HepG2 (cell line): ENCODE data around the gene FHIT. TPM values are rescaled to one million over a fixed set of nuclear protein-coding genes. Genes with fewer than 3 reads are reported as not detected.
A peak's percentile ranks its signal among the peaks of the same experiment; 100 is the strongest.

Source experiments
- ATAC-seq: fragments of 200-7000 bp; cut with Tn5 transposase; 3 replicates; pipeline ENCODE4 v1.9.1; 2020; ENCODE audit warnings: mild to moderate bottlenecking, moderate library complexity
- BruUV-seq: library from RNA; stranded (reverse); fragments of 400-500 nt; replicated peaks from 2 replicates; lab custom pipeline; 2021; lab: Mats Ljungman, UMichigan
- CTCF ChIA-PET: fragments of 300-600 bp; formaldehyde crosslinking; extraction: SDS; loops from one replicate; lab custom pipeline; 2021; ENCODE audit warnings: low total read pairs, inconsistent platforms, low intra/inter-chr PET ratio; lab: Yijun Ruan, JAX
- POLR2A ChIA-PET: fragments of 350-600 bp; sonication (Branson Sonifier 250); formaldehyde crosslinking; loops from one replicate; lab custom pipeline; 2020; ENCODE audit warnings: antibody characterized with exemption, inconsistent platforms; lab: Yijun Ruan, JAX
- DNase-seq: peaks from one replicate; pipeline ENCODE4 v3.0.0-alpha.2; 2015; ENCODE audit warnings: low spot score
- FAIRE-seq: peaks from 3 replicates; lab custom pipeline; 2011; peaks lifted over from hg19 to GRCh38; lab: Jason Lieb, UNC
- H2AFZ ChIP-seq: one replicate; pipeline ENCODE4 v1.6.1; 2011; ENCODE audit warnings: low read length, inconsistent platforms
- H3K27ac ChIP-seq: fragments of 300-600 bp; 3 replicates; pipeline ENCODE4 v1.8.0; 2011; ENCODE audit warnings: mixed run types, mild to moderate bottlenecking, mixed read lengths, low read length, inconsistent platforms; ENCODE audit not compliant: insufficient read depth; ENCODE audit errors: extremely low read length
- H3K27me3 ChIP-seq, 2 experiments: fragments of 200-600 bp in 1 of 2; 2 replicates in 1 of 2; 3 replicates in 1 of 2; pipeline versions ENCODE4 v1.6.0 to v1.8.0; 2011; ENCODE audit warnings: low read length in 2 of 2, mild to moderate bottlenecking in 2 of 2, moderate library complexity in 2 of 2, inconsistent platforms in 1 of 2; ENCODE audit not compliant: insufficient read depth in 2 of 2, control insufficient read depth in 1 of 2
- H3K36me3 ChIP-seq, 2 experiments: fragments of 200-600 bp in 1 of 2; replicated peaks in 1 of 2; 2 replicates in 1 of 2; 3 replicates in 1 of 2; pipeline versions ENCODE4 v1.5.1 to v1.8.0; 2011; ENCODE audit warnings: low read length in 2 of 2, inconsistent platforms in 1 of 2; ENCODE audit not compliant: insufficient read depth in 2 of 2, control insufficient read depth in 1 of 2
- H3K4me1 ChIP-seq: 2 replicates; pipeline ENCODE4 v1.5.1; 2012; ENCODE audit warnings: low read length, inconsistent platforms; ENCODE audit not compliant: insufficient read depth
- H3K4me2 ChIP-seq: 2 replicates; pipeline ENCODE4 v1.6.0; 2011; ENCODE audit warnings: low read depth, low read length, inconsistent platforms
- H3K4me3 ChIP-seq, 3 experiments: fragments of 200-600 bp in 1 of 3; sonication (generic), shearing (Covaris generic) in 1 of 3; replicated peaks in 1 of 3; 2 replicates each; pipeline ENCODE4 v1.5.1; 2011 to 2016; ENCODE audit warnings: low read length in 3 of 3, inconsistent platforms in 2 of 3, low read depth in 2 of 3, mild to moderate bottlenecking in 2 of 3, control low read depth in 1 of 3, mixed read lengths in 1 of 3; ENCODE audit not compliant: insufficient read depth in 1 of 3
- H3K79me2 ChIP-seq: one replicate; pipeline ENCODE4 v1.6.1; 2011; ENCODE audit warnings: low read length, inconsistent platforms; ENCODE audit not compliant: insufficient read depth
- H3K9ac ChIP-seq: 2 replicates; pipeline ENCODE4 v1.6.0; 2011; ENCODE audit warnings: mild to moderate bottlenecking, low read depth, low read length, inconsistent platforms; ENCODE audit not compliant: insufficient read depth
- H3K9me3 ChIP-seq: 2 replicates; pipeline ENCODE4 v1.5.1; 2012; ENCODE audit warnings: mild to moderate bottlenecking, low read length
- H4K20me1 ChIP-seq: 2 replicates; pipeline ENCODE4 v1.6.0; 2011; ENCODE audit warnings: inconsistent platforms, mild to moderate bottlenecking, low read length, moderate library complexity; ENCODE audit not compliant: insufficient read depth
- CENPBD1 ChIP-seq: sonication (generic); formaldehyde crosslinking; IDR thresholded peaks from 2 replicates; pipeline ENCODE4 v1.8.0; 2022; ENCODE audit warnings: missing genetic modification reagents, low read depth, mild to moderate bottlenecking, borderline replicate concordance
- LCORL ChIP-seq, 2 experiments: fragments of 450-650 bp in 1 of 2; sonication (generic) in 1 of 2; formaldehyde crosslinking in 1 of 2; IDR thresholded peaks; 2 replicates each; pipeline versions ENCODE4 v1.5.0 to v1.6.1; 2017 to 2020; ENCODE audit warnings: antibody characterized with exemption in 1 of 2, missing genetic modification reagents in 1 of 2
- STAT6 ChIP-seq: sonication (generic); formaldehyde crosslinking; IDR thresholded peaks from 2 replicates; pipeline ENCODE4 v1.4.0; 2020; ENCODE audit warnings: missing genetic modification reagents, mild to moderate bottlenecking, borderline replicate concordance
- WGBS: methylation state at CpG from one replicate; pipeline ENCODE4 v1.1.6; 2017; ENCODE audit warnings: low lambda C conversion rate; 5-methylcytosine and 5-hydroxymethylcytosine counted together
- in situ Hi-C: cut with HindIII; loops from 2 replicates; pipeline ENCODE4 v1.10.0; 2017; ENCODE audit warnings: low pct_unique_long_range_greater_than_20kb; ENCODE audit not compliant: extremely low pct_ligation_motif_present
- intact Hi-C: fragments of 100-400 bp; cut with micrococcal nuclease; formaldehyde crosslinking; loops from one replicate; pipeline ENCODE4 v1.10.0; 2022; ENCODE audit not compliant: unreplicated experiment
- polyA plus RNA-seq, 8 experiments: library from polyadenylated mRNA; depleted of rRNA in 3 of 8; stranded (reverse) in 7 of 8; unstranded in 1 of 8; fragments of >200 nt; fragmentation: Illumina TruSeq in 4 of 8; extraction: Trizol in 4 of 8; gene quantifications; 2 replicates each; pipeline versions ENCODE4 v1.2.1 to v1.2.3, GENCODE V29; 2011 to 2016; ENCODE audit warnings: low read depth in 4 of 8, missing spikeins in 1 of 8, mixed read lengths in 1 of 8; ENCODE audit not compliant: insufficient read depth in 1 of 8
- total RNA-seq, 5 experiments: library from RNA; depleted of rRNA; stranded (reverse); fragments of >200 nt; fragmentation: Illumina TruSeq; extraction: Trizol; gene quantifications; 2 replicates each; pipeline ENCODE4 v1.2.3, GENCODE V29; 2016; ENCODE audit warnings: low read depth in 1 of 5

FHIT gene
- total and polyA plus RNA-seq, 2 of the 13 experiments (the other 11 are each of a cell fraction or from before 2014, with no cell fraction given) = 4.0 to 4.6 TPM

- BruUV-seq = no TSS peak
- no peak overlapping the region for H3K4me2 ChIP-seq
- intact Hi-C loops = no loop called here
- no peaks in the 10 kb centered on the region for H3K36me3 ChIP-seq
- ATAC-seq (peak; percentile 23; the same call in 1 of the 3 replicates), DNase-seq (no peak), FAIRE-seq (no peak)
- no peaks in the 10 kb centered on the region for H4K20me1 ChIP-seq
- H3K9ac ChIP-seq = no peak overlapping the region
- in situ Hi-C loops = no loop called here
- H3K27ac ChIP-seq = no peak overlapping the region
- no peaks in the 10 kb centered on the region for H3K9me3 ChIP-seq
- peaks cover 5% of the 10 kb centered on the region; the same call in 1 of the 2 replicates for H3K4me1 ChIP-seq
- ChIA-PET CTCF (no interaction called here), POLR2A (no interaction called here)
- no peaks in the 10 kb centered on the region for H3K79me2 ChIP-seq
- 1% methylated on average over 3 of the region's 3 CpGs for WGBS
- H3K4me3 ChIP-seq = no peak overlapping the region
- no peak overlapping the region for H2AFZ ChIP-seq
- H3K27me3 ChIP-seq = no peaks in the 10 kb centered on the region
- TF ChIP-seq LCORL (IDR thresholded peaks at IDR 0.05) (no peak), LCORL (CRISPR knock-in tag; IDR thresholded peaks at IDR 0.05) (no peak), STAT6 (CRISPR knock-in tag) (no peak), CENPBD1 (CRISPR knock-in tag) (no peak)
- TF ChIP-seq, all 625 proteins: peak for 0
Observed at GRCh38 chr3:60421749-60422446, 829.4 kb downstream of the FHIT start.
